NT2/D1 (cell line): ENCODE data around the gene GADL1.

Source experiments
- SUZ12 ChIP-seq: IDR thresholded peaks from 2 replicates; pipeline ENCODE4 v1.6.1; 2011; ENCODE audit not compliant: insufficient read length, insufficient read depth; ENCODE audit errors: extremely low read depth
- YY1 ChIP-seq: IDR thresholded peaks from 2 replicates; pipeline ENCODE4 v1.6.1; 2011; ENCODE audit not compliant: insufficient read length, insufficient read depth
- ZNF274 ChIP-seq: IDR thresholded peaks from 2 replicates; pipeline ENCODE4 v1.6.1; 2011; ENCODE audit warnings: mild to moderate bottlenecking, low read depth, low read length

GRCh38 chr3:30848087-30848779 lies 46.2 kb downstream of the GADL1 start:
- TF ChIP-seq SUZ12 (no peak), YY1 (no peak), ZNF274 (no peak)
